A673 (cell line): ENCODE measurements around the gene VPS26C. TPM values are rescaled to one million over a fixed set of nuclear protein-coding genes. Genes with fewer than 3 reads are reported as not detected.

Experiments used
- BruUV-seq: library from RNA; stranded (reverse); fragments of 400-500 nt; replicated peaks from 2 replicates; lab custom pipeline; 2021; lab: Mats Ljungman, UMichigan
- CTCF ChIA-PET: fragments of 300-600 bp; sonication (Branson Sonifier 250); formaldehyde crosslinking; loops from one replicate; lab custom pipeline; 2022; ENCODE audit warnings: antibody characterized with exemption; lab: Charles Lee
- POLR2A ChIA-PET: fragments of 300-600 bp; sonication (Branson Sonifier 250); formaldehyde crosslinking; loops from one replicate; lab custom pipeline; 2022; ENCODE audit warnings: antibody characterized with exemption; ENCODE audit not compliant: low non-redundant PET; lab: Charles Lee
- DNase-seq: peaks from one replicate; pipeline ENCODE4 v3.0.0-alpha.2; 2015; ENCODE audit warnings: low spot score
- H3K27ac ChIP-seq: fragments of 200-600 bp; sonication (generic); 2 replicates; pipeline ENCODE4 v1.5.1; 2016; ENCODE audit warnings: mixed run types, low read depth, mild to moderate bottlenecking, mixed read lengths, antibody characterized with exemption, low read length; ENCODE audit not compliant: poor library complexity, severe bottlenecking
- H3K27me3 ChIP-seq: fragments of 200-600 bp; sonication (generic); replicated peaks from 2 replicates; pipeline ENCODE4 v1.6.1; 2017; ENCODE audit warnings: mixed run types, low read depth, mild to moderate bottlenecking, mixed read lengths, antibody characterized with exemption, low read length; ENCODE audit not compliant: insufficient read depth, poor library complexity
- H3K36me3 ChIP-seq: fragments of 200-600 bp; sonication (generic); 2 replicates; pipeline ENCODE4 v1.6.1; 2016; ENCODE audit warnings: mixed run types, mild to moderate bottlenecking, mixed read lengths, antibody characterized with exemption, low read length; ENCODE audit not compliant: insufficient read depth, poor library complexity, severe bottlenecking
- H3K4me1 ChIP-seq: fragments of 200-600 bp; sonication (generic); 2 replicates; pipeline ENCODE4 v1.6.1; 2017; ENCODE audit warnings: mixed run types, mild to moderate bottlenecking, mixed read lengths, antibody characterized with exemption, low read length; ENCODE audit not compliant: insufficient read depth, poor library complexity, severe bottlenecking
- H3K4me3 ChIP-seq: fragments of 200-600 bp; sonication (generic); 2 replicates; pipeline ENCODE4 v1.5.1; 2016; ENCODE audit warnings: low read depth, mixed run types, mild to moderate bottlenecking, mixed read lengths, low read length; ENCODE audit not compliant: poor library complexity, severe bottlenecking
- H3K9me3 ChIP-seq: fragments of 200-600 bp; sonication (generic); 2 replicates; pipeline ENCODE4 v1.6.1; 2016; ENCODE audit warnings: mixed run types, low read depth, mild to moderate bottlenecking, mixed read lengths, antibody characterized with exemption, low read length; ENCODE audit not compliant: poor library complexity, severe bottlenecking
- CTCF ChIP-seq: fragments of 300-800, 200-600 bp; sonication (generic); conservative IDR thresholded peaks from 2 replicates; pipeline ENCODE4 v1.5.1; 2017; ENCODE audit warnings: low read depth, mild to moderate bottlenecking, antibody characterized with exemption, low read length, moderate library complexity, mixed read lengths
- EZH2 ChIP-seq: fragments of 200-600 bp; sonication (generic); IDR thresholded peaks from 2 replicates; pipeline ENCODE4 v1.6.1; 2017; ENCODE audit warnings: borderline replicate concordance, low read depth, mild to moderate bottlenecking, mixed read lengths, antibody characterized with exemption, low read length; ENCODE audit not compliant: poor library complexity, severe bottlenecking
- intact Hi-C: fragments of 100-400 bp; cut with micrococcal nuclease; formaldehyde crosslinking; loops from one replicate; pipeline ENCODE4 v1.10.0; 2022; ENCODE audit not compliant: unreplicated experiment
- total RNA-seq: library from RNA; stranded (reverse); gene quantifications from 2 replicates; pipeline ENCODE4 v1.2.3, GENCODE V29; 2021

VPS26C gene
- total RNA-seq, 1 experiment from 2014 or later = 45.3 TPM

- ChIA-PET POLR2A (no interaction called here), CTCF (no interaction called here)
- no peak for DNase-seq
- Histone ChIP-seq H3K36me3 (peaks cover 45% of the 10 kb centered on the region), H3K4me3 (no peak overlapping the region), H3K27ac (no peak overlapping the region), H3K27me3 (no peaks in the 10 kb centered on the region), H3K4me1 (peaks cover 3% of the 10 kb centered on the region), H3K9me3 (no peaks in the 10 kb centered on the region)
- intact Hi-C loops = no loop called here
- no TSS peak for BruUV-seq
- TF ChIP-seq CTCF (no peak), EZH2 (no peak)
Observed at GRCh38 chr21:37186983-37187382, 80.2 kb downstream of the VPS26C start.

- Histone ChIP-seq H3K27me3 (no peaks in the 10 kb centered on the region), H3K27ac (no peak overlapping the region), H3K9me3 (no peaks in the 10 kb centered on the region), H3K4me3 (no peak overlapping the region), H3K36me3 (peaks cover 50% of the 10 kb centered on the region), H3K4me1 (no peaks in the 10 kb centered on the region)
- intact Hi-C loops = no loop called here
- ChIA-PET POLR2A (no interaction called here), CTCF (no interaction called here)
- BruUV-seq = no TSS peak
- TF ChIP-seq EZH2 = no peak
- no peak for TF ChIP-seq CTCF
- DNase-seq = no peak
Observed at GRCh38 chr21:37184784-37185593, 82.1 kb downstream of the VPS26C start.

- CTCF ChIA-PET = no interaction called here
- Histone ChIP-seq H3K27me3 (no peaks in the 10 kb centered on the region), H3K4me1 (no peaks in the 10 kb centered on the region), H3K36me3 (peaks cover 49% of the 10 kb centered on the region), H3K27ac (no peak overlapping the region), H3K9me3 (no peaks in the 10 kb centered on the region), H3K4me3 (no peak overlapping the region)
- intact Hi-C loops = no loop called here
- POLR2A ChIA-PET = no interaction called here
- TF ChIP-seq CTCF (no peak), EZH2 (no peak)
- no TSS peak for BruUV-seq
- DNase-seq = no peak
Observed at GRCh38 chr21:37183749-37184148, 83.4 kb downstream of the VPS26C start.
